Measurements from ENCODE around the gene EEFSEC. TPM values are rescaled to one million over a fixed set of nuclear protein-coding genes. Genes with fewer than 3 reads are reported as not detected.

Gene EEFSEC
- total RNA-seq, 2 experiments from 2014 or later: 19.2 to 19.6 TPM

DNA sequence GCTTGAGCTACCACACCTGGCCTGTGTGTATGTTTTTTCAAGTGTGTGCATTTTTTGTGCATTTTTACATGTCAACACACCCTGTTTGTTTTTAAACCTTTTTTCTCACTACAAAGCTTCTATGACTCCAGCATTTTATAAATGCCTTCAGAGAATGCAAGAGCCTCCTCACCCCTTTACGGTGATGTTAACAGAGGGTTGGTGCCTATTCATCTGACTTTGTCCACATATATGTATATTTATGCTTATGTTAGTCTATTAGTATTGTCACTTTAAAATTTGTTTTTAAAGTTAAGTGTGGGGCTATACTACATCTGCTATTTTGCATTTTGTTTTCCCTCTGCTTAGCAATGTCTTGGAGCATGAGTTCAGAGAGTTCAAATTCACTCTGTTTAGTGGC is 45.8 kb downstream of the EEFSEC start:
- Mint-ChIP-seq H3K9me3 (no peaks in the 10 kb centered on the region), H3K4me1 (ENCODE audit: low read depth) (peaks cover 13% of the 10 kb centered on the region), H3K4me3 (no peak overlapping the region), H3K27ac (no peak overlapping the region), H3K36me3 (ENCODE audit: low read depth) (peaks cover 4% of the 10 kb centered on the region), H3K27me3 (no peaks in the 10 kb centered on the region)
- DNase-seq: no peak
- TF ChIP-seq, protein P1, sequence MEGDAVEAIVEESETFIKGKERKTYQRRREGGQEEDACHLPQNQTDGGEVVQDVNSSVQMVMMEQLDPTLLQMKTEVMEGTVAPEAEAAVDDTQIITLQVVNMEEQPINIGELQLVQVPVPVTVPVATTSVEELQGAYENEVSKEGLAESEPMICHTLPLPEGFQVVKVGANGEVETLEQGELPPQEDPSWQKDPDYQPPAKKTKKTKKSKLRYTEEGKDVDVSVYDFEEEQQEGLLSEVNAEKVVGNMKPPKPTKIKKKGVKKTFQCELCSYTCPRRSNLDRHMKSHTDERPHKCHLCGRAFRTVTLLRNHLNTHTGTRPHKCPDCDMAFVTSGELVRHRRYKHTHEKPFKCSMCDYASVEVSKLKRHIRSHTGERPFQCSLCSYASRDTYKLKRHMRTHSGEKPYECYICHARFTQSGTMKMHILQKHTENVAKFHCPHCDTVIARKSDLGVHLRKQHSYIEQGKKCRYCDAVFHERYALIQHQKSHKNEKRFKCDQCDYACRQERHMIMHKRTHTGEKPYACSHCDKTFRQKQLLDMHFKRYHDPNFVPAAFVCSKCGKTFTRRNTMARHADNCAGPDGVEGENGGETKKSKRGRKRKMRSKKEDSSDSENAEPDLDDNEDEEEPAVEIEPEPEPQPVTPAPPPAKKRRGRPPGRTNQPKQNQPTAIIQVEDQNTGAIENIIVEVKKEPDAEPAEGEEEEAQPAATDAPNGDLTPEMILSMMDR (IDR thresholded peaks at IDR 0.05): no peak
- no peak for ATAC-seq
- intact Hi-C loops (cut with micrococcal nuclease): no loop called here
- ChIA-PET POLR2A (no interaction called here), CTCF (no interaction called here)

DNA sequence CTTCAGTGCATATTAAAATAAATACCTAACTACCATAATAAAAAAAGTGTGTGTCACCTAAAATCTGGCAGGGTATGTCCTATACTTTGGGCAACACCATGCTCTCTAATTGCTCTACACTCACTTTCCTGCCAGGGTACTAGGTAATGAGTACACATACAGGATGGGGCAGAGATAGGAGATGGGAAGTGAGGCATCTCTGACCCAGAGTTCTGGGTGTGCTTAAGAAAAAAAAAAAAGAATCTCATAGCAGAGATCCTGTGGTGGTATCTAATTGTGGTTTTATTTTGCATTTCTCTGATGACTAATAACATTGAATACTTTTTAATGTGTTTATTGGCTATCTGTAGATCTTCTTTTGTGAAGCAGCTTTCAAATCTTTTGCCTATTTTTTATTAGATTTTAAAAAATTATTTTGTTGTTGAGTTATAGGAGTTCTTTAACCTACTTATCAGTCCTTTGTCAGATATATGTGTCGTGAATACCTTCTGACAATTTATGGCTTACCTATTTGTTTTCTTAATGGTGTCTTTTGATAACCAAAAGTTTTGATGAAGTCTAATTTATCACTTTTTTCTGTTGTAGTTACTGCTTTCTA is 48.0 kb downstream of the EEFSEC start:
- POLR2A ChIA-PET: no interaction called here
- no peak overlapping the region for H3K4me3 Mint-ChIP-seq
- DNase-seq (no peak), ATAC-seq (no peak)
- no peaks in the 10 kb centered on the region for H3K27me3 Mint-ChIP-seq
- H3K27ac Mint-ChIP-seq: no peak overlapping the region
- intact Hi-C loops (cut with micrococcal nuclease): no loop called here
- peaks cover 4% of the 10 kb centered on the region for H3K36me3 Mint-ChIP-seq (ENCODE audit: low read depth)
- peaks cover 13% of the 10 kb centered on the region for H3K4me1 Mint-ChIP-seq (ENCODE audit: low read depth)
- CTCF ChIA-PET: no interaction called here
- TF ChIP-seq, protein P1 (IDR thresholded peaks at IDR 0.05): no peak
- H3K9me3 Mint-ChIP-seq: no peaks in the 10 kb centered on the region

DNA sequence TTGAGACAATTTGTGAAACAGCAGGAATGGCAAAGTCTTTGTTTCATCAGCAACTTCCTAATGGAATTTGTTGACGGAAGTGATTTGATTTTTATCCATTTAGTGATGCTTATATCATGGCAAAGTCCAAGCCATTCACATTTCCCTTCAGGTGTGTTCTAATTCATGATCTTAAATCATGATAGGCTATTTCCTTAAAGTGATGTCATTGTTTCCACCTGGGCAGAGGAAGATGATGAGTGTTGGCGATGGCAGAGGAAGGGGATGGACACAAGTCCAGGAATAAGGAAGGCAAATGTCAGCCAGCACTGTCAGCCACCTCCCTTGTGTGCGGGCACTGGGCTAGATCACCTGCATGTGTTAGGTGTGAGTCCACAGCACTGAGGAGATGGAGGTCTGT is 49.9 kb downstream of the EEFSEC start:
- Mint-ChIP-seq H3K36me3 (ENCODE audit: low read depth) (peaks cover 4% of the 10 kb centered on the region), H3K9me3 (no peaks in the 10 kb centered on the region), H3K27me3 (no peaks in the 10 kb centered on the region), H3K4me1 (ENCODE audit: low read depth) (peaks cover 9% of the 10 kb centered on the region), H3K27ac (no peak overlapping the region), H3K4me3 (no peak overlapping the region)
- ChIA-PET CTCF (no interaction called here), POLR2A (no interaction called here)
- TF ChIP-seq, protein P1 (IDR thresholded peaks at IDR 0.05): no peak
- ATAC-seq: no peak
- intact Hi-C loops (cut with micrococcal nuclease): no loop called here
- DNase-seq: no peak

DNA sequence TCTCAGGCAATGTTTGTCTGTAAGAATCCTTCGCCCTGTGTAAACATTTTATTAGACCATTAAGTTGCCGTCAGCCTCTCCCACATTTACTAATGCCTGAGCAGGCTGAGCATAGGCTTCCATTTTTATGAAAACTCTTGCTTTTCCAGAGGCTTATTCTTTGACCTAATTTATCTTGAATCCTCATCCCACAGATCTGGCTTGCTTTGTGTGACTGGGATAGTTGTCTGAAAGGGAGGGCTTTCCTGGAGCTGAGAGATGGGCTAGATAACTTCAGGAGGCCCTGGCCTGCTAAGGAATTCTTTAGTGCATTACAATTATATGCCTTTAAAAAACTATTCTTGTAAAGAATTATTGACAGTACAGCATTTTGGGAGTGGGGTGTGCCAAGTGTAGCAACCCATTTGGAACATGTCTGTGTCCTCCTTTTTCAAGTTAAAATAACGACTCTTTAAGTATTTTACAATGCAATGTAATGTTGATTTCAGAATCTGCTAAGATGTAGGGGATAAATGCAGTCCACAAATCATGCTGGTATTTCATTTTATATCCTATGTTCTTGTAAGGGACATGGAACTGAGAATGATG is 52.4 kb downstream of the EEFSEC start:
- Mint-ChIP-seq H3K4me3 (no peak overlapping the region), H3K27me3 (no peaks in the 10 kb centered on the region), H3K27ac (no peak overlapping the region), H3K9me3 (no peaks in the 10 kb centered on the region), H3K36me3 (ENCODE audit: low read depth) (peaks cover 2% of the 10 kb centered on the region), H3K4me1 (ENCODE audit: low read depth) (peaks cover 6% of the 10 kb centered on the region)
- ChIA-PET CTCF (interaction anchor here (1.3 kb wide), 1 partner anchor 15 kb away, joined by 3 read pairs; no protein-coding TSS in a partner anchor), POLR2A (no interaction called here)
- TF ChIP-seq, protein P1 (IDR thresholded peaks at IDR 0.05): no peak
- intact Hi-C loops (cut with micrococcal nuclease): no loop called here
- no peak for ATAC-seq
- DNase-seq: no peak

- POLR2A ChIA-PET: no interaction called here
- Mint-ChIP-seq H3K4me3 (no peak overlapping the region), H3K9me3 (no peaks in the 10 kb centered on the region), H3K4me1 (ENCODE audit: low read depth) (peaks cover 2% of the 10 kb centered on the region), H3K27me3 (no peaks in the 10 kb centered on the region), H3K27ac (no peak overlapping the region), H3K36me3 (ENCODE audit: low read depth) (no peaks in the 10 kb centered on the region)
- intact Hi-C loops (cut with micrococcal nuclease): no loop called here
- CTCF ChIA-PET: no interaction called here
- DNase-seq: no peak
- no peak for ATAC-seq
- TF ChIP-seq, protein P1 (IDR thresholded peaks at IDR 0.05): no peak
Observed at GRCh38 chr3:128207951-128208350, 54.7 kb downstream of the EEFSEC start.
